ENCODE data around the gene PICALM.

GRCh38 chr11:86035164-86035563, 33.7 kb downstream of the PICALM start:
- TF ChIP-seq YY1 (IDR thresholded peaks at IDR 0.05; ENCODE audit: low read depth) (no peak), RAD21 (IDR thresholded peaks at IDR 0.05; ENCODE audit: low read depth) (no peak), EP300 (IDR thresholded peaks at IDR 0.05; ENCODE audit: borderline replicate concordance) (no peak), FOXM1 (IDR thresholded peaks at IDR 0.05; ENCODE audit: borderline replicate concordance, low read depth) (no peak), MAX (IDR thresholded peaks at IDR 0.05) (no peak)
